HG03571 (cell line): ENCODE results near the gene PCGF1.
A peak's percentile ranks its signal among the peaks of the same experiment; 100 is the strongest.

Experiments used
- ATAC-seq: cut with Tn5 transposase; IDR thresholded peaks from one replicate; pipeline ENCODE4 v1.9.1; 2021; ENCODE audit not compliant: unreplicated experiment

Gene PCGF1

GRCh38 chr2:74515981-74516633 lies 8.6 kb upstream of the PCGF1 start:
- ATAC-seq: no peak

GRCh38 chr2:74515271-74515980 lies 7.9 kb upstream of the PCGF1 start:
- no peak for ATAC-seq

- ATAC-seq: no peak
Measured at GRCh38 chr2:74514368-74515270, 7.1 kb upstream of the PCGF1 start, which contains the start of gene TLX2. Gene TLX2 (plus strand): TSS chr2:74514450. CDS start chr2:74514807, 357 bp downstream.

DNA sequence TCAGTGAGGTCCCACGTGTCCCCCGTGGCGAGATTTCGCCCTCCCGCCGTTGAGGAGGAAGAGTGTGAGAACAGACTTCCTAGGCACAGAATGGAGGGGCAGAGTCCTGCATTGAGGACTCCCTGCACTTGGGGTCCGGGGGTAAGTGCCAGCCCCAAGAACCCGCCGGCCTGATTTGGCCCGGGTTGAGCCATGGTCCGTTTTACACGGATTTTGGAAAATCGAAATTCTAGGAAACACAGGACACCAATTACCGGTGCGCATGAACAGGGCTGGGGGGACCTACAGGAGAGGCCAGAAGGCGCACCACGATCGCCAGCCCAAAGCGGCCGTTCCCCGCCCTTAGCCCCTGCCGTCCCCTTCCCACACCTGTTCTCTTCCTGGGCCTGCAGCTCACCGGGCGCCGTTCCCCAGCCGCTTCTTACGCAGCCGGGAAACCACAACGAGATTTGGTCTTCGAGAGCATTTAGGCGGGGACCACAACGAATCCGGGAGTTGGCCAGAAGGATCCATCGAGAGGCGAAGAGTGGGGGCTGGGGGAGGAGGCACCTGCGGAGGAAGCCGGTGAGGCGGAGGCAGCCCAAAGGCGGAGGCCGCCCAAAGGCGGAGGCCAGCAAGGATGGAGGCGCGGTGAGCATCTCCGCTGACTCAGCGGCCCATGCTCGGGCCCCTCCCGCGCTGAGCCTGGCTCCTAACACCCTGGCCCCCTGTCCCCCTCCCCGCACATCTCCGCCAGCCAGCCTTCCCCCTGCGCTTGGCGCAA lies 6.3 kb upstream of the PCGF1 start:
- ATAC-seq: no peak

GRCh38 chr2:74512744-74513604 lies 5.5 kb upstream of the PCGF1 start:
- no peak for ATAC-seq

GRCh38 chr2:74511104-74511989 lies 3.9 kb upstream of the PCGF1 start:
- ATAC-seq: no peak

GRCh38 chr2:74510272-74510671 lies 2.8 kb upstream of the PCGF1 start:
- no peak for ATAC-seq

- ATAC-seq: peak; percentile 2
Measured at GRCh38 chr2:74507926-74508520, 528 bp upstream of the PCGF1 start.

DNA sequence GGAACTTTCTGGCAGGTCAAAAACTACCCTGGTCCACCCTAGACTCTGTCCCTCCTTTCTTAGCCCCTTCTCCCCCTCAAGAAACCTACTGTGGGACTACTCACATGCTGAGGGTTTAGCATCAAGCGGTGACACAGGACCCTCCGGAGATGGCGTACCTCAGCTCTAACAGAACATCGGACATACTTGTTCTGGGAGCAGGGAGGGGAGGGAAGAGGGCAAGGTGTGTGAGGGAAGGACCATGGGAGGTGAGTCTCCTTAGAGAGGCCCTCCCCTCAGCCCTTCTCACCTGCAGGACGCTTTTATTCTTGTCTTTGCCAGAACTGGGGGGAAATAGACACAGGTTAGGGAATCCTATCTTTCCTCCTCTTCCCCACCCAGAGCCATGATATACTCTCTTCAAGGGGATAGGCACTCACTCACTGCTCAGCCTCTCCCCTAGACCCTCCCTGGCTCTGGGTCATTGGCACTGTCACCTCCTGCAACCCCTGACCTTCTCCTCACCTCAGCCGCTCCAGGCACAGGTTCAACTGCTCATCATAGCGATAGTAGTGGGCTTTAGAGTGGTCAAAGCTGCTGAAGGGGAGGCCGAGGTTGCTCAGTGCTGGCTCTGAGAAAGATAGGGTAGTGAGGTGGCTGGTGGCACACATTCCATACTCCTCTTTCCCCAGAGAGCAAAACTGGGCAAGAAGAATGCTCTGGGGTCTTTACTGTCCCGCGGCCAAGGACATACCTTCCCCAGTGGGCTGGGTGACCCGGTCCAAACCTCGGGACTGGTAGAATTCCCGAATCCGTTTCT lies 1.8 kb downstream of the PCGF1 start:
- ATAC-seq: no peak

GRCh38 chr2:74504591-74504990 lies 2.9 kb downstream of the PCGF1 start:
- no peak for ATAC-seq

- ATAC-seq: no peak
Measured at GRCh38 chr2:74503506-74504475, 3.7 kb downstream of the PCGF1 start.

DNA sequence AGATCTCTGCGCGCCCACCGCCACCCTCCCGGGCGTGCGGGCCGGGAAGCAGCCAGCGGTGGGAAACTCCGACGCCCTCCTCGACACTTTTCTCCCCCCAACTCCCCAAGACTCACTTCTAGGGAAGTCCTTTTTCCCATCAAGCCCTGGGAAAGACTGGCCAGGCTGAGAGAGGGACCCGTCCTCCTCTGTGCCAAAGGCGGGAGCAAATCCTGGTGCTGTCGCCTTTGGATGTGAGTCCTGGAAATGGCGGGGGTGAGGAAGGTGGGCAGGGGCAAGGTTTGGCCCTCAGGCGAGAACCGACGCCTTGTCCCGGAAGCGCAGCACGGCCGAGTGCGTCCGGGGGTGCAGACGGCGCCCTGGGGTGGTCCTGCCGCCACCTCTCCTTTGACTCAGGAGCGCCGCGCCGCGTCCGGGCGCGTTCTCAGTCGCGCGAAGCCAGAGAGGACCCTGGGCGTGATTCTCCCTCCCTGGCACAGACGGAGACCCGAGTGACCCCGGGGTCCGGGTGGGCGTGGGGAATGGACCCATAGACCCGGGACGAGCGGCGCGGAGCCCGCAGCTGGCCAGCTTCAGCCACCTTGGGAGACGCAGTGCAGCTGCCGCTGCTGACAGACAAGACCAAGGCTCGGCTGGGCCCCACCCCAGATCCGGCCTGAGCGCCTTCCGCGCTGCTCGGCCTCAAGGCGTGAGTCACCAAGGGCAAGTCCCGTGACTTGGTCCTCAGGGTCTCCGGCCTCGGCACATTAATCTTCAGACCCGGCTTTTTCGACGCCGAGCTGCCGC lies 4.6 kb downstream of the PCGF1 start:
- ATAC-seq: no peak

GRCh38 chr2:74502147-74502719 lies 5.3 kb downstream of the PCGF1 start:
- ATAC-seq: no peak

DNA sequence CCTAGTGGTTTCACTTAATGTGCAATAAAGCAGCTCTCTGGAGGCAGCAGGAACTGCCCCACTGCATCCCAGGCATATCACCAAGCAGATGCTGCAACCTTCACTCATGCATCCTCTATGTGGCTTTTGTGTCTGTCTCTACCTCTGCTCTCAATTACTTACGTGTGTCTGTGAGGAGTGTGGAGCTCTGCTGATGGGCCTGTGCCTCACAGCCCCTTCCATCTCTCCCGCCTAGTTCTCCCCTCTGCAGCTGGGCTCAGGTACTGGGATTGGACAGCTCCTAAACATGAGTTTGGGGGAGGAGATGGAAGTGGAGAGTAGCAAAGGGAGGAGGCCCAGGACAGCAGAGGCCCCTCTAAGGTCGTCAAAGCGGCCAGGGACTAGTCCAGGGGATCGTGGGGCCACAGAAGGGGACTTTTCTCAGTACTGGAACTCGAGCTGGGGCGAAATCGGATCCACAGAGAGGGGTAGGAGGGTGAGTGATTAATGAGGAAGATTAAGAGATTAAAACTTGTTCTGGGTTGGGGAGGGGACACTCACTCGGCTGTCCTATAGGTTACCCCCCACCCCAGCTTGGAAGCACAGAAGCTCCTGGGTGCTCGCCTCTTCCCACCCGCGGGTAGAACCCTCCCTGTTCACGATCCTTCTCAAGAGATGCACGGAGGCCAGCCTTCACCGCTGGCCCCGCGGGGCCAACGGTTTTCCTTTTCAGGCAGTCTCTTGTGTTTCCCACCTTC lies 6.0 kb downstream of the PCGF1 start:
- ATAC-seq: no peak

DNA sequence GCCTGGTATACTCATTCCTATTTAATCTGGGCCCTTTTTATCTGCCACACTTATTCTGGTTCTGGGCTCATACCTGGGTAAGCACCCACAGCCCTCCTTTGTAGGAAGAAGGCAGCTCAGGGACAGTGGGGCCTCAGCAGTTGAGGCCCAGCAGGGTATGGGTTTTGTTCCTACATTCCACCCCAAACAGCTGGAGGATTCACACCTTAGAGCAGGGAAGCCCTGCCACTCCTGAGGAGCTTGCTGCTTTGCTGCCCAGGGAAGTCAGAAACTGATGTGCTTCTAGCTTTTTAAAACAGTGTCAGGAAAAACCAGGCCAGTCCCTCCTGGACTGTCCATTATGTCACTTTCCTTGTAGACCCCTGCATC lies 6.9 kb downstream of the PCGF1 start:
- no peak for ATAC-seq
